Astrocyte of the spinal cord (primary cell): ENCODE data around the gene IFNL2.
"Not testable (repeated sequence)": the region's sequence is repeated elsewhere in the genome, so short reads cannot be mapped to it uniquely, and the experiment has no call there.

Source experiments
- DNase-seq: peaks from one replicate; pipeline ENCODE4 v3.0.0; 2011; ENCODE audit warnings: low read depth, low spot score
- H3K4me3 ChIP-seq: 2 replicates; pipeline ENCODE4 v1.5.1; 2011; ENCODE audit warnings: low read depth, mild to moderate bottlenecking, low read length, moderate library complexity
- in situ Hi-C: cut with HindIII; loops from 2 replicates; pipeline ENCODE4 v1.10.0; 2017; ENCODE audit warnings: low sequenced_read_pairs
- TF ChIP-seq, protein P1 (sequence below): IDR thresholded peaks from 2 replicates; pipeline ENCODE4 v1.5.1; 2012; ENCODE audit warnings: low read depth, mild to moderate bottlenecking, low read length, inconsistent platforms

The IFNL2 gene

DNA sequence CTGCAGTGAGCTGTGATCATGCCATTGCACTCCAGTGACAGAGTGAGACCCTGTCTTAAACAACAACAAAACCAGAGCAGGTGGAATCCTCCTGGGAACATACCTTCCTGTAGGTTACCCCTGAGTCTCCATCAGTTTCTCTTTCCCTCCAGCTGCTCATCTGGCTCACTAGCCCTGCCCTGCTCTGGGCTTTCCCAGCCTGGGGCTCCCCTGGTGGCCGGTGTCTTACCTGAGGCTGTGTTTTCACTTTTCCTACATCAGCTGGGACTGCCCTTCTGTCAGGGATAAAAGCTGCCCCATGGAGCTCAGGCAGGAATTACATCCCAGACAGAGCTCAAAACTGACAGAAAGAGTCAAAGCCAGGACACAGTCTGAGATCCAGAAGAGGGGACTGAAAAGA is at the start of gene IFNL2:
Gene IFNL2 (plus strand): TSS at position 312 of the 400 bp plus-strand sequence. CDS start 173 bp downstream, outside the sequence.
- DNase-seq, H3K4me3 ChIP-seq, in situ Hi-C loops: not testable (repeated sequence)

GRCh38 chr19:39219108-39219507 is 49.1 kb upstream of the IFNL2 start:
- in situ Hi-C loops, H3K4me3 ChIP-seq, DNase-seq: not testable (repeated sequence)

DNA sequence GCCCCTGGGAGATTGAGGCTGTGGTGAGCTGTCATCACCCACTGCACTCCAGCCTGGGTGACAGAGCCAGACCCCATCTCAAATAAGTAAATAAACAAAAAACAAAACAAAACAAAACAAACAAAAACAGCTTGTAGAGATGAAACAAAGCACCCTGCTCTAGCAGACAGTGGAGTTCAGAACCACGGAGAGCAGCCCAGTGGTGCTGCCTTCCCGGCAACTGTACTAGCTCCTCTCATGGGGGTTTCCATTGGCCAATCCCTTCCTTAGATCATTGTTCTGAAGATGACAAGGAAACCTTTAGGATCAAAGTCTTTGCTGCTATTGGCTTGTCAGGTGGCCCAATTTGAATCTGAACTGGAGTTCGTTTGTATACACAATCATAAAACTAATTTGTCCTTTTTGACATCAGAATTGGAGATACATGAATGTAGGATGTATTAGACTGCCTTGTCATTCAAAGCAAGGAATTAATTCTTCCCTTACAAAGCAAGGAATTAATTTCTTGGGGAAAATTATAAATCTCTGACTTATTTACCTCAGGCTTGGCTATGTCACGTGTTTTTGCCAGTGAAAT is 44.4 kb upstream of the IFNL2 start:
- no peak overlapping the region for H3K4me3 ChIP-seq
- in situ Hi-C loops: no loop called here
- peak; percentile 13 for DNase-seq
- TF ChIP-seq, protein P1, sequence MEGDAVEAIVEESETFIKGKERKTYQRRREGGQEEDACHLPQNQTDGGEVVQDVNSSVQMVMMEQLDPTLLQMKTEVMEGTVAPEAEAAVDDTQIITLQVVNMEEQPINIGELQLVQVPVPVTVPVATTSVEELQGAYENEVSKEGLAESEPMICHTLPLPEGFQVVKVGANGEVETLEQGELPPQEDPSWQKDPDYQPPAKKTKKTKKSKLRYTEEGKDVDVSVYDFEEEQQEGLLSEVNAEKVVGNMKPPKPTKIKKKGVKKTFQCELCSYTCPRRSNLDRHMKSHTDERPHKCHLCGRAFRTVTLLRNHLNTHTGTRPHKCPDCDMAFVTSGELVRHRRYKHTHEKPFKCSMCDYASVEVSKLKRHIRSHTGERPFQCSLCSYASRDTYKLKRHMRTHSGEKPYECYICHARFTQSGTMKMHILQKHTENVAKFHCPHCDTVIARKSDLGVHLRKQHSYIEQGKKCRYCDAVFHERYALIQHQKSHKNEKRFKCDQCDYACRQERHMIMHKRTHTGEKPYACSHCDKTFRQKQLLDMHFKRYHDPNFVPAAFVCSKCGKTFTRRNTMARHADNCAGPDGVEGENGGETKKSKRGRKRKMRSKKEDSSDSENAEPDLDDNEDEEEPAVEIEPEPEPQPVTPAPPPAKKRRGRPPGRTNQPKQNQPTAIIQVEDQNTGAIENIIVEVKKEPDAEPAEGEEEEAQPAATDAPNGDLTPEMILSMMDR: no peak

GRCh38 chr19:39224910-39225309 is 43.3 kb upstream of the IFNL2 start:
- H3K4me3 ChIP-seq: no peak overlapping the region
- no peak for DNase-seq
- in situ Hi-C loops: no loop called here
- TF ChIP-seq, protein P1: no peak

- TF ChIP-seq, protein P1: no peak
- no peak overlapping the region for H3K4me3 ChIP-seq
- in situ Hi-C loops: no loop called here
- DNase-seq: no peak
Observed at GRCh38 chr19:39230096-39230764, 38.0 kb upstream of the IFNL2 start.

GRCh38 chr19:39232708-39233107 is 35.5 kb upstream of the IFNL2 start:
- no peak overlapping the region for H3K4me3 ChIP-seq
- in situ Hi-C loops: no loop called here
- TF ChIP-seq, protein P1: no peak
- DNase-seq: no peak

DNA sequence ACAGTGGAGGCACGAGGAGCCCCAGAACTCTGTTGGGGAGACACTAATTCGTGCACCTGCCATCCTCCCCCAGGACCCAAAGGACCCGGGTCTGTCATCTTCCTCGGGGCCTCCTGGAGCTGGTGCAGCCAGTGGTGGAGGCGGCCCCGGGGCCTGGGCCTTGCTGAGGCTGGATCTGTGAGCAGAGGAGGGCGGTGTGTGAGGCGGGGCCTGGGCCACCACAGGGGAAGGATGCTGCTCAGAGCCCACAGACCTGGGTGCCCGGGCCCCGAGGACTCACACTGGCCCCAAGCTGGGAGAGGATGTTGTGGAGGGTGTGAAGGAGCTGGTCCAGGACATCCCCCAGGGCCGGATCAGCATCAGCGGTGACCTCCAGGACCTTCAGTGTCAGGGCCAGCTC is 31.7 kb upstream of the IFNL2 start:
- DNase-seq: no peak
- TF ChIP-seq, protein P1: no peak
- in situ Hi-C loops: no loop called here
- H3K4me3 ChIP-seq: no peak overlapping the region
